ENCODE measurements around the gene MAP3K9. TPM values are rescaled to one million over a fixed set of nuclear protein-coding genes. Genes with fewer than 3 reads are reported as not detected.

Gene MAP3K9
- polyA plus RNA-seq, 1 donor from 2014 or later: 10.4 TPM

DNA sequence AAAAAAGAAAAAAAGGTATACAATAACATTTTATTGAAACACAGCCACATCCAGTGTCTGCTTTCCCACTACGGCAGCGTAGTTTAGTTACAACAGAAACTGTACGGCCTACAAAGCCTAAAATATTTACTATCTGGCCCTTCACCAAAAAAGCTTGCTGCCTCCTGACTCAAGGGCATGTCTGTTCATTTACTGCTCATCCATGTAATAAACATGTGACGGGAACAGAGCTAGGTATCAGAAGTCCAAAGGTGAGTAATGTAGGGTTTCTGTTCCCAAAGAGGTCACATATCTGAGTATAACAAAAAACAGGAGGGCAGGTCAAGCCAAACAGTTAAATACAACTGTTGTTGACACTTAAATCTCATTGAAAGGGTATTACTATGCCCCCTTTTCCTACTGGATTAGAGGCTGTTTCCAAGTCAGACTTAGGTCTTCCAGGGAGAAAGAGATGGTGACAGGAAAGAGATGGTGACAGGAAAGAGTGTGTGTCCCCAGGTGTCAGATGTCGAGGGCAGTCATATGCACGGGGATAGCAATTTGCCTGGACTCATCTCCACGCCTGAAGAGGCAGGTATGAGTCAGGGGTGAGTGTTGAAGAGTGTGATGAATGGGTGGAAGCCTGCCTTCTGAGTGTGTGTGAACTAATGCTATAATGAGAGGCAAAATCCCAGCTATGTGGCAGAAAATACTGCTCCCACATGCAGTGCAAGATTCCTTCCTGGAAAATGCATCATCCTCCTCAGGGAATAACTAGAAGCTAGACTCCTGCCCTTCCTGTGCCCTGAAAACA is 77.7 kb downstream of the MAP3K9 start:
- no peak for TF ChIP-seq POLR2AphosphoS5 (IDR thresholded peaks at IDR 0.05)
- no peak for TF ChIP-seq TAF1 (IDR thresholded peaks at IDR 0.05; ENCODE audit: low read depth)
- TF ChIP-seq EZH2 (IDR thresholded peaks at IDR 0.05; ENCODE audit: borderline replicate concordance, insufficient read depth, low read length, poor library complexity, severe bottlenecking): no peak
- no peak for TF ChIP-seq RAD21 (conservative IDR thresholded peaks at IDR 0.05)
- no peak for TF ChIP-seq EP300 (conservative IDR thresholded peaks at IDR 0.05; ENCODE audit: poor library complexity, severe bottlenecking)
- no peak for TF ChIP-seq MXI1 (conservative IDR thresholded peaks at IDR 0.05; ENCODE audit: poor library complexity, severe bottlenecking)
- TF ChIP-seq SMC3 (conservative IDR thresholded peaks at IDR 0.05; ENCODE audit: poor library complexity): no peak
- TF ChIP-seq, protein P1, sequence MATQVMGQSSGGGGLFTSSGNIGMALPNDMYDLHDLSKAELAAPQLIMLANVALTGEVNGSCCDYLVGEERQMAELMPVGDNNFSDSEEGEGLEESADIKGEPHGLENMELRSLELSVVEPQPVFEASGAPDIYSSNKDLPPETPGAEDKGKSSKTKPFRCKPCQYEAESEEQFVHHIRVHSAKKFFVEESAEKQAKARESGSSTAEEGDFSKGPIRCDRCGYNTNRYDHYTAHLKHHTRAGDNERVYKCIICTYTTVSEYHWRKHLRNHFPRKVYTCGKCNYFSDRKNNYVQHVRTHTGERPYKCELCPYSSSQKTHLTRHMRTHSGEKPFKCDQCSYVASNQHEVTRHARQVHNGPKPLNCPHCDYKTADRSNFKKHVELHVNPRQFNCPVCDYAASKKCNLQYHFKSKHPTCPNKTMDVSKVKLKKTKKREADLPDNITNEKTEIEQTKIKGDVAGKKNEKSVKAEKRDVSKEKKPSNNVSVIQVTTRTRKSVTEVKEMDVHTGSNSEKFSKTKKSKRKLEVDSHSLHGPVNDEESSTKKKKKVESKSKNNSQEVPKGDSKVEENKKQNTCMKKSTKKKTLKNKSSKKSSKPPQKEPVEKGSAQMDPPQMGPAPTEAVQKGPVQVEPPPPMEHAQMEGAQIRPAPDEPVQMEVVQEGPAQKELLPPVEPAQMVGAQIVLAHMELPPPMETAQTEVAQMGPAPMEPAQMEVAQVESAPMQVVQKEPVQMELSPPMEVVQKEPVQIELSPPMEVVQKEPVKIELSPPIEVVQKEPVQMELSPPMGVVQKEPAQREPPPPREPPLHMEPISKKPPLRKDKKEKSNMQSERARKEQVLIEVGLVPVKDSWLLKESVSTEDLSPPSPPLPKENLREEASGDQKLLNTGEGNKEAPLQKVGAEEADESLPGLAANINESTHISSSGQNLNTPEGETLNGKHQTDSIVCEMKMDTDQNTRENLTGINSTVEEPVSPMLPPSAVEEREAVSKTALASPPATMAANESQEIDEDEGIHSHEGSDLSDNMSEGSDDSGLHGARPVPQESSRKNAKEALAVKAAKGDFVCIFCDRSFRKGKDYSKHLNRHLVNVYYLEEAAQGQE (IDR thresholded peaks at IDR 0.05; ENCODE audit: borderline replicate concordance): no peak
- TF ChIP-seq, protein P2, sequence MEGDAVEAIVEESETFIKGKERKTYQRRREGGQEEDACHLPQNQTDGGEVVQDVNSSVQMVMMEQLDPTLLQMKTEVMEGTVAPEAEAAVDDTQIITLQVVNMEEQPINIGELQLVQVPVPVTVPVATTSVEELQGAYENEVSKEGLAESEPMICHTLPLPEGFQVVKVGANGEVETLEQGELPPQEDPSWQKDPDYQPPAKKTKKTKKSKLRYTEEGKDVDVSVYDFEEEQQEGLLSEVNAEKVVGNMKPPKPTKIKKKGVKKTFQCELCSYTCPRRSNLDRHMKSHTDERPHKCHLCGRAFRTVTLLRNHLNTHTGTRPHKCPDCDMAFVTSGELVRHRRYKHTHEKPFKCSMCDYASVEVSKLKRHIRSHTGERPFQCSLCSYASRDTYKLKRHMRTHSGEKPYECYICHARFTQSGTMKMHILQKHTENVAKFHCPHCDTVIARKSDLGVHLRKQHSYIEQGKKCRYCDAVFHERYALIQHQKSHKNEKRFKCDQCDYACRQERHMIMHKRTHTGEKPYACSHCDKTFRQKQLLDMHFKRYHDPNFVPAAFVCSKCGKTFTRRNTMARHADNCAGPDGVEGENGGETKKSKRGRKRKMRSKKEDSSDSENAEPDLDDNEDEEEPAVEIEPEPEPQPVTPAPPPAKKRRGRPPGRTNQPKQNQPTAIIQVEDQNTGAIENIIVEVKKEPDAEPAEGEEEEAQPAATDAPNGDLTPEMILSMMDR (IDR thresholded peaks at IDR 0.05; ENCODE audit: poor library complexity, severe bottlenecking): no peak
- peaks cover 7% of the 10 kb centered on the region for H3K36me3 ChIP-seq (ENCODE audit: insufficient read depth, low read length)

GRCh38 chr14:70730393-70730792 is 78.9 kb downstream of the MAP3K9 start:
- Histone ChIP-seq H3K79me2 (replicated peaks; ENCODE audit: insufficient read depth, low read length) (no peaks in the 10 kb centered on the region), H3K9me2 (ENCODE audit: insufficient read depth, low read length) (no peaks in the 10 kb centered on the region), H3K4me3 (ENCODE audit: low read length) (no peak overlapping the region), H3K4me2 (ENCODE audit: low read length) (no peak overlapping the region), H3K9ac (ENCODE audit: low read length) (no peak overlapping the region), H3K27ac (ENCODE audit: low read length) (no peak overlapping the region), H3F3A (ENCODE audit: insufficient read depth, low read length, poor library complexity, severe bottlenecking) (no peaks in the 10 kb centered on the region), H3K9me3 (ENCODE audit: low read length) (no peaks in the 10 kb centered on the region), H3K27me3 (ENCODE audit: insufficient read depth, low read depth, low read length) (no peaks in the 10 kb centered on the region), H4K20me1 (ENCODE audit: insufficient read depth) (no peaks in the 10 kb centered on the region), H2AFZ (ENCODE audit: low read depth, low read length) (no peak overlapping the region), H3K36me3 (ENCODE audit: insufficient read depth, low read length) (peaks cover 7% of the 10 kb centered on the region)
- TF ChIP-seq TAF1 (IDR thresholded peaks at IDR 0.05; ENCODE audit: low read depth) (no peak), POLR2AphosphoS5 (IDR thresholded peaks at IDR 0.05) (no peak), RAD21 (conservative IDR thresholded peaks at IDR 0.05) (no peak), EP300 (conservative IDR thresholded peaks at IDR 0.05; ENCODE audit: poor library complexity, severe bottlenecking) (no peak), MXI1 (conservative IDR thresholded peaks at IDR 0.05; ENCODE audit: poor library complexity, severe bottlenecking) (no peak), SMC3 (conservative IDR thresholded peaks at IDR 0.05; ENCODE audit: poor library complexity) (no peak), EZH2 (IDR thresholded peaks at IDR 0.05; ENCODE audit: borderline replicate concordance, insufficient read depth, low read length, poor library complexity, severe bottlenecking) (no peak)
- TF ChIP-seq, protein P2 (IDR thresholded peaks at IDR 0.05; ENCODE audit: poor library complexity, severe bottlenecking): no peak
- TF ChIP-seq, protein P1 (IDR thresholded peaks at IDR 0.05; ENCODE audit: borderline replicate concordance): no peak

More for the DNA sequence above, 77.7 kb downstream of the MAP3K9 start:
- Histone ChIP-seq H3K9me3 (ENCODE audit: low read length) (no peaks in the 10 kb centered on the region), H3K4me2 (ENCODE audit: low read length) (no peak overlapping the region), H3F3A (ENCODE audit: insufficient read depth, low read length, poor library complexity, severe bottlenecking) (no peaks in the 10 kb centered on the region), H3K4me3 (ENCODE audit: low read length) (no peak overlapping the region), H4K20me1 (ENCODE audit: insufficient read depth) (no peaks in the 10 kb centered on the region), H3K79me2 (replicated peaks; ENCODE audit: insufficient read depth, low read length) (no peaks in the 10 kb centered on the region), H3K9ac (ENCODE audit: low read length) (no peak overlapping the region), H3K27ac (ENCODE audit: low read length) (no peak overlapping the region), H3K27me3 (ENCODE audit: insufficient read depth, low read depth, low read length) (no peaks in the 10 kb centered on the region), H3K9me2 (ENCODE audit: insufficient read depth, low read length) (no peaks in the 10 kb centered on the region), H2AFZ (ENCODE audit: low read depth, low read length) (no peak overlapping the region)

Data from neural cell (in vitro differentiated cells).